ENCODE results near the gene TOMM20L.

The TOMM20L gene

DNA sequence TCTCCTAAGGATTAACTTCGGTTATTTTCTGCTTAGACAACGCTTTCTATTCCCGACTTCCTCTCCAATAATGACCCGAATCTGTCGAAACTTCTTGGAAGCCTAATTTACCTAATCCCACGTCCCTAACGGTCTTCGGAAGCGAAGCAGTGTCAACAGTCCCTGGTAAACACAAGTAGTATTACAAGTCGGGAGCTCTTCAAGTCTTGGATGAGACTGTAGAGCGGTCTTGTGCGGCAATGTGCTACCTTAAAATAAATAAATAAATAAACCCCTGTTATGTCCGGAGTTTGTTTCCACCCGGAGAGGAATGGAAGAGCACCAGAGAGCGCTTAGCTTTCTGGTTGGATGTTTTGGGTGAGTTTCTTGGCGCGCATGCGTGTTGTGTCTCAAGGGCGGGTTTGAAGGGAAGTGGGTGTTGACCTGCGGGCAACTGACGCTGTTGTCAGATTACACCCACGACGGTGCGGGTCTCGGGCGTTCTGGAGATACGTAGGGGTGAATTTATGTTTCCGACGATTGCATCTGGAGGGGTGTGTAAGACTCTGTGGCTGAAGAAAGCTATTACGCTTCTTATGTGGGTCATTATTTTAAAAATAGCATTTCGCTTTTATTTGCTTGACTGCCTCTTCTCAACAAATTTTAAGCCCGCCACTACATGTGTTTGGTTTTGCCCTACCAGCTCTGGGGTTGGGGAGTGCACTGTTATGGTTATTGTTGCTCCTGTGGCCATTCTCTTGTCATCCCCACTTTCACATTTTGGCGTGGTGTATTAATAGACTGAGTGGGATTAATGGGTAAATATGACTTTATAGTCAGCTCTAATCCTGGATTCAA lies 31.8 kb downstream of the TOMM20L start, which contains the start of the genes KIAA0586 and TIMM9:
Gene KIAA0586, plus strand, starts transcription at position 439 of the 837 bp plus-strand sequence. CDS start 546 bp downstream, outside the sequence.
Gene TIMM9, minus strand, starts transcription at position 251 of the 837 bp plus-strand sequence. CDS start 15,586 bp downstream, outside the sequence.
- DNase-seq: peak; percentile 100

DNA sequence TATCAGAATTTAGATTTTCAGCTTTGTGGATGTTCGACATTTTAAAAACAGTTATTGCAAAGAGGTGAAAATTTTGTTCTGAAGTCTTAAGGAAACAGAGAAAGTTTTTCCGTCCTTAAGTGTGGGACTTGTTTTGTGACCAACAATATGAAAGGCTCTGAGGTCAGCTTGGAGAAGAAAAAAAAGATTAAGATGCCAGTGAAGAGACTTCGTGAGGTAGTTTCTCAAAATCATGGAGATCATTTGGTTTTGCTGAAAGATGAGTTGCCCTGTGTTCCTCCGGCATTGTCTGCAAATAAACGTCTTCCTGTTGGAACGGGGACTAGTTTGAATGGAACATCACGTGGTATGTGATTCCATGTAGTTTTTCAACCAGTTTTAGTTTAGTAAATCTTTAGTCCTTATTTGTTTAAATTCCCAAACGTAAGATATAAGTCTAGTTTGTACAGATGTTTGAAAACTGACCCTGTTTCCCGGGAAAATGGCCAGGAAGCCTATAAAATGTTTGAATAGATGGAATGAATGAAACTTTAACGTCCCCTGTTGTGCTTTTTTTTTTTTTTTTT lies 32.5 kb downstream of the TOMM20L start:
- peak; percentile 83 for DNase-seq

DNA sequence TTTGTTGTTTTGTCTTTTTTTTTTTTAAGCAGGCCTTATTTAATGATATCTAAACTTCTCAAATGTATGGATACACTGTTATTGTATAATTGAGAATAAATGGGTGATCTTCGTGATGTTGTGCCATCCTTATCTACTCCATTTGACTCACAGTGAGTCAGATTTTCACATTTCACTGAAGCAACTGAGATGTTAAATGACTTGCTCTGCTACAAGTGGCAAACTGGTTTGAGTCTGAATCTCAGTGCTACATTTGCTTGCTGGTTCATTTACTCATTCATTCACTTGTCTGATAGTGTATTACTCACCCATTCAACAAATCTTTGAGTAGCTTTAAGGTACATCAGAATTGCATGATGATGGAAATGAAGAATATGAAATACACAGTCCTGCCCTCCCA lies 34.4 kb downstream of the TOMM20L start:
- DNase-seq: peak; percentile 10

DNA sequence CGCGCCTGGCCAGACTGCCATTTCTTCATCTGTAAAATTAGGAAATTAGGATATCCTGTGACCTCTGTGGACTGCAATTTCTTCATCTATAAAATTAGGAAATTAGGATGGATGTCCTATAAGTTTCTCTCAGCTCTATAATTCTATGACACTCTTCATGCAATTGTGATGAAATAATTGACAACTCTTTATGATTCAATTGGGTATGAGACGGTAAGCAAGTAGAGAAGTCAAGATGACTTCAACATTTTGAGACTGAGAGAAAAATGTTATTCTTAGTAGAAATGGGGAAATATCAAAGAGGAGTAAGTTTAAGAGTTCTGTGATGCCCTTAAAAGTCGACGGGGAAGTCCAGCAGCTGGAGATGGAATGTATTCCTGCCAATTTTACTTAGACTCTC lies 43.7 kb downstream of the TOMM20L start:
- no peak for DNase-seq

DNA sequence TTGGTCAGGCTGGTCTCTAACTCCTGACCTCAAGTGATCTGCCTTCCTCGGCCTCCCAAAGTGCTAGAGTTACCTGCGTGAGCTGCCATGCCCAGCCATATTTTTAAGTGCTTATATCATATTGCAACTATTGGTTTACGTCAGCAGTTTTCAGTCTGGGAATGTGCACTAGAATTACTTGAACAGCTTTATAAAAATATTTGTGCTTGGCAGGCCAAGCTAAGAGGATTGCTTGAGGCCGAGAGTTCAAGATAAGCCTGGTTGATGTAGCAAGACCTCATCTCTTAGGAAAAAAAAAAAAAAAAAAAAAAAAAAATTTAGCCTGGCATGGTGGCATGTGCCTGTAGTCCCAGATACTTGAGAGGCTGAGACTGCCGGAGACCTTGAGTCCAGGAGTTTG lies 48.9 kb downstream of the TOMM20L start:
- no peak for DNase-seq

DNA sequence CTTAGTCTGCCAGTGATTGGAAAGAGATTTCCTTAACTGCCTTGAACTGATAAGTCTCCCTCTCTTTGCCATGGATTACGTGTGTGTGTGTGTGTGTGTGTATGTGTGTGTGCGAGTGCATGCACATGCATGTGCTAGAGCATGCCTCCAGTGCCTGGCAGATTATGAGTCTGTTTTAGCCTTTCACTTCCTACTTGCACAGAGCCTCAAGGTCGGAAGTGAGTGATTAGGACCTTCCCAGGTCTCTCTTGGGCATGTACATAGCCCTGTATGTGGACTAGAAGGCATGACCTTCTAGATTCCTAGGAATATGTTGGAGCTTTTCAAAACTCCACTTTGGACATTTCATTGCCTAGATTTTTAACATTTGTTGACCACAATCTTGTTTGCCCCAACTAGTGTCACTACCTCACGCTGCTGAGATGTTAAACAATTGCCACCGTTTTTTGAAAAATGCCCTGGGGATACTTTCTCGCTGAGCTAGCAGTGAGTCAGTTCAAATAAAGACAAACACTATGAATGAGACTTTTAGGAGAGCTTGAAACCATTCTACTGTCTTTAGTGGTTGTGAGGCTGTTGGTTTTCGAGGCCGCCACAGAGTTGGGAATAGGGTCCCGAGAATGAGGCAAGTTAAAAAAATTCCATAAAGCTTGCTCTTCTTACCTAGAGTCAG lies 60.0 kb downstream of the TOMM20L start:
- DNase-seq: no peak

All from hematopoietic multipotent progenitor cell treated with erythropoietin and hydrocortisone succinate and interleukin-3 and kit ligand, for 4 days (in vitro differentiated cells).